AG04450 (cell line): ENCODE results near the gene SPDYE3. TPM values are rescaled to one million over a fixed set of nuclear protein-coding genes. Genes with fewer than 3 reads are reported as not detected.
"Not testable (repeated sequence)": the region's sequence is repeated elsewhere in the genome, so short reads cannot be mapped to it uniquely, and the experiment has no call there.

ENCODE experiments used
- CTCF ChIA-PET: fragments of 300-600, 350-600 bp; formaldehyde crosslinking; extraction: SDS; loops from one replicate; lab custom pipeline; 2022; ENCODE audit warnings: antibody characterized with exemption, inconsistent platforms; lab: Charles Lee
- POLR2A ChIA-PET: fragments of 350-600 bp; formaldehyde crosslinking; extraction: SDS; loops from one replicate; lab custom pipeline; 2021; ENCODE audit warnings: antibody characterized with exemption, inconsistent platforms; lab: Yijun Ruan, JAX
- DNase-seq: peaks from one replicate; pipeline ENCODE4 v3.0.0-alpha.2; 2011; ENCODE audit warnings: low read depth, low spot score
- H3K27ac ChIP-seq: one replicate; pipeline ENCODE4 v1.5.1; 2012; ENCODE audit warnings: low read depth, low read length, control low read depth
- H3K27me3 ChIP-seq: one replicate; pipeline ENCODE4 v1.6.0; 2012; ENCODE audit warnings: low read length; ENCODE audit not compliant: control insufficient read depth, insufficient read depth
- H3K4me3 ChIP-seq: 2 replicates; pipeline ENCODE4 v1.5.1; 2011; ENCODE audit warnings: mild to moderate bottlenecking, low read depth, low read length, control low read depth
- H3K9me3 ChIP-seq: 2 replicates; pipeline ENCODE4 v1.5.1; 2012; ENCODE audit warnings: low read length; ENCODE audit not compliant: control insufficient read depth, insufficient read depth
- CTCF ChIP-seq: IDR thresholded peaks from 2 replicates; pipeline ENCODE4 v1.5.1; 2011; ENCODE audit warnings: low read depth, low read length, control low read depth, inconsistent platforms
- polyA plus RNA-seq: library from polyadenylated mRNA; depleted of rRNA; stranded (reverse); fragments of >200 nt; gene quantifications from 2 replicates; pipeline ENCODE4 v1.2.3, GENCODE V29; 2011

SPDYE3 gene
- polyA plus RNA-seq, 1 experiment = not detected

GRCh38 chr7:100275120-100275519, 32.4 kb upstream of the SPDYE3 start:
- Histone ChIP-seq H3K9me3 (no peaks in the 10 kb centered on the region), H3K4me3 (no peak overlapping the region), H3K27me3 (no peaks in the 10 kb centered on the region), H3K27ac (no peak overlapping the region)
- DNase-seq = no peak
- TF ChIP-seq CTCF = no peak
- POLR2A ChIA-PET = no interaction called here
- CTCF ChIA-PET = interaction anchor here (0.7 kb wide), 1 partner anchor 245 kb away, joined by 5 read pairs; no protein-coding TSS in a partner anchor

GRCh38 chr7:100276126-100276525, 31.4 kb upstream of the SPDYE3 start:
- CTCF ChIA-PET, H3K9me3 ChIP-seq, H3K27ac ChIP-seq, DNase-seq, H3K4me3 ChIP-seq, H3K27me3 ChIP-seq: not testable (repeated sequence)
- POLR2A ChIA-PET = interaction anchor here (0.5 kb wide), 1 partner anchor 404 kb away, joined by 8 read pairs; no protein-coding TSS in a partner anchor

- DNase-seq, H3K9me3 ChIP-seq, POLR2A ChIA-PET, H3K4me3 ChIP-seq, CTCF ChIA-PET, H3K27ac ChIP-seq, H3K27me3 ChIP-seq: not testable (repeated sequence)
Measured at GRCh38 chr7:100282069-100282608, 25.4 kb upstream of the SPDYE3 start.

GRCh38 chr7:100283147-100283546, 24.4 kb upstream of the SPDYE3 start:
- DNase-seq, H3K9me3 ChIP-seq, CTCF ChIA-PET, POLR2A ChIA-PET, H3K27me3 ChIP-seq, H3K4me3 ChIP-seq, H3K27ac ChIP-seq: not testable (repeated sequence)

GRCh38 chr7:100287191-100287969, 20.1 kb upstream of the SPDYE3 start:
- H3K9me3 ChIP-seq, DNase-seq, H3K27ac ChIP-seq, H3K4me3 ChIP-seq, H3K27me3 ChIP-seq, POLR2A ChIA-PET, CTCF ChIA-PET: not testable (repeated sequence)

- DNase-seq, POLR2A ChIA-PET, H3K9me3 ChIP-seq, H3K27ac ChIP-seq, H3K27me3 ChIP-seq, H3K4me3 ChIP-seq, CTCF ChIA-PET: not testable (repeated sequence)
Measured at GRCh38 chr7:100288258-100288657, 19.2 kb upstream of the SPDYE3 start.

- H3K27me3 ChIP-seq, POLR2A ChIA-PET, H3K27ac ChIP-seq, H3K9me3 ChIP-seq, CTCF ChIA-PET, H3K4me3 ChIP-seq, DNase-seq: not testable (repeated sequence)
Measured at GRCh38 chr7:100292162-100292561, 15.3 kb upstream of the SPDYE3 start.

- H3K27ac ChIP-seq, H3K9me3 ChIP-seq, CTCF ChIA-PET, H3K4me3 ChIP-seq, DNase-seq, H3K27me3 ChIP-seq: not testable (repeated sequence)
- POLR2A ChIA-PET = interaction anchor here (0.7 kb wide), 2 partner anchors 23 to 209 kb away, joined by 3 read pairs; no protein-coding TSS in a partner anchor
Measured at GRCh38 chr7:100295269-100295668, 12.2 kb upstream of the SPDYE3 start.

- H3K9me3 ChIP-seq = not testable (repeated sequence)
Measured at GRCh38 chr7:100297852-100298631, 9.5 kb upstream of the SPDYE3 start.

GRCh38 chr7:100298632-100298895, 8.9 kb upstream of the SPDYE3 start:
- H3K27me3 ChIP-seq, CTCF ChIA-PET, DNase-seq, H3K4me3 ChIP-seq, POLR2A ChIA-PET, H3K27ac ChIP-seq, H3K9me3 ChIP-seq: not testable (repeated sequence)

More at GRCh38 chr7:100297852-100298631, 9.5 kb upstream of the SPDYE3 start:
- CTCF ChIA-PET = interaction anchor here (0.6 kb wide), 1 partner anchor 1254 kb away, joined by 4 read pairs; no protein-coding TSS in a partner anchor
- H3K27me3 ChIP-seq, DNase-seq, H3K27ac ChIP-seq, H3K4me3 ChIP-seq, POLR2A ChIA-PET: not testable (repeated sequence)

- H3K4me3 ChIP-seq, H3K27ac ChIP-seq, POLR2A ChIA-PET, H3K9me3 ChIP-seq, DNase-seq, CTCF ChIA-PET, H3K27me3 ChIP-seq: not testable (repeated sequence)
Measured at GRCh38 chr7:100304526-100304925, 3.0 kb upstream of the SPDYE3 start.
